SK-N-MC (cell line): ENCODE measurements around the gene DOK5.

Experiments
- EZH2 ChIP-seq: fragments of 200-600 bp; sonication (generic); IDR thresholded peaks from one replicate; pipeline ENCODE4 v1.6.1; 2017; ENCODE audit warnings: antibody characterized with exemption
- POLR2AphosphoS5 ChIP-seq: IDR thresholded peaks from 2 replicates; pipeline ENCODE4 v1.6.1; 2012; ENCODE audit warnings: mild to moderate bottlenecking, low read depth, low read length, borderline replicate concordance

DNA sequence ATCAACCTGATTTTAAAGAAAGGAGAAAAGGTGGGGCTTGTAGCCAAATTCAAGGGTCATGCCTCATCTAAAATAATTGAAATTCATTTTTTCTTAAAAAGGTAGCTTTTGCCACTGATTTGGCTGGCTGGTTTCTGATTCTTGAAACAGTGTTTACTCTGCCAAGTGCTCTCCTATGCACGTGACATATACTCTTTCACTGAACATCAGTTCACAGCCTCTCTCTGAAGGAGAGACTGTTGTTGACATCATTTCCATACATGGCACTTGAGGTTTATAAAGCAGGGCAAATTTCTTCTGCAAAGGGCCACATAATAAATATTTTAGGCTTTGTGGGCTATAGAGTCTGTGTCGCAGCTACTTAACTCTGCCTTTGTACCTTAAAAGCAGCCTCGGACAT, 40.4 kb upstream of the DOK5 start:
- TF ChIP-seq EZH2 (no peak), POLR2AphosphoS5 (no peak)
